ENCODE data around the gene MON1A. TPM values are rescaled to one million over a fixed set of nuclear protein-coding genes. Genes with fewer than 3 reads are reported as not detected.

MON1A gene
- total and polyA plus RNA-seq, 10 of the 15 experiments (the other 5 are each of a cell fraction or from before 2014, with no cell fraction given): 1.3 to 10.5 (median 7.7) TPM

GRCh38 chr3:49883998-49884397, 45.6 kb downstream of the MON1A start:
- TF ChIP-seq SUPT20H (IDR thresholded peaks at IDR 0.05; ENCODE audit: borderline replicate concordance, control insufficient read depth, low read depth, low read length): no peak
- TF ChIP-seq EED (IDR thresholded peaks at IDR 0.05; ENCODE audit: low read depth): no peak
- TF ChIP-seq NBN (IDR thresholded peaks at IDR 0.05): no peak
- no peak for TF ChIP-seq NR2C1 (IDR thresholded peaks at IDR 0.05)
- TF ChIP-seq, protein P1, sequence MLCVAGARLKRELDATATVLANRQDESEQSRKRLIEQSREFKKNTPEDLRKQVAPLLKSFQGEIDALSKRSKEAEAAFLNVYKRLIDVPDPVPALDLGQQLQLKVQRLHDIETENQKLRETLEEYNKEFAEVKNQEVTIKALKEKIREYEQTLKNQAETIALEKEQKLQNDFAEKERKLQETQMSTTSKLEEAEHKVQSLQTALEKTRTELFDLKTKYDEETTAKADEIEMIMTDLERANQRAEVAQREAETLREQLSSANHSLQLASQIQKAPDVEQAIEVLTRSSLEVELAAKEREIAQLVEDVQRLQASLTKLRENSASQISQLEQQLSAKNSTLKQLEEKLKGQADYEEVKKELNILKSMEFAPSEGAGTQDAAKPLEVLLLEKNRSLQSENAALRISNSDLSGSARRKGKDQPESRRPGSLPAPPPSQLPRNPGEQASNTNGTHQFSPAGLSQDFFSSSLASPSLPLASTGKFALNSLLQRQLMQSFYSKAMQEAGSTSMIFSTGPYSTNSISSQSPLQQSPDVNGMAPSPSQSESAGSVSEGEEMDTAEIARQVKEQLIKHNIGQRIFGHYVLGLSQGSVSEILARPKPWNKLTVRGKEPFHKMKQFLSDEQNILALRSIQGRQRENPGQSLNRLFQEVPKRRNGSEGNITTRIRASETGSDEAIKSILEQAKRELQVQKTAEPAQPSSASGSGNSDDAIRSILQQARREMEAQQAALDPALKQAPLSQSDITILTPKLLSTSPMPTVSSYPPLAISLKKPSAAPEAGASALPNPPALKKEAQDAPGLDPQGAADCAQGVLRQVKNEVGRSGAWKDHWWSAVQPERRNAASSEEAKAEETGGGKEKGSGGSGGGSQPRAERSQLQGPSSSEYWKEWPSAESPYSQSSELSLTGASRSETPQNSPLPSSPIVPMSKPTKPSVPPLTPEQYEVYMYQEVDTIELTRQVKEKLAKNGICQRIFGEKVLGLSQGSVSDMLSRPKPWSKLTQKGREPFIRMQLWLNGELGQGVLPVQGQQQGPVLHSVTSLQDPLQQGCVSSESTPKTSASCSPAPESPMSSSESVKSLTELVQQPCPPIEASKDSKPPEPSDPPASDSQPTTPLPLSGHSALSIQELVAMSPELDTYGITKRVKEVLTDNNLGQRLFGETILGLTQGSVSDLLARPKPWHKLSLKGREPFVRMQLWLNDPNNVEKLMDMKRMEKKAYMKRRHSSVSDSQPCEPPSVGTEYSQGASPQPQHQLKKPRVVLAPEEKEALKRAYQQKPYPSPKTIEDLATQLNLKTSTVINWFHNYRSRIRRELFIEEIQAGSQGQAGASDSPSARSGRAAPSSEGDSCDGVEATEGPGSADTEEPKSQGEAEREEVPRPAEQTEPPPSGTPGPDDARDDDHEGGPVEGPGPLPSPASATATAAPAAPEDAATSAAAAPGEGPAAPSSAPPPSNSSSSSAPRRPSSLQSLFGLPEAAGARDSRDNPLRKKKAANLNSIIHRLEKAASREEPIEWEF (IDR thresholded peaks at IDR 0.05; ENCODE audit: insufficient replicate concordance, low read depth, low read length): no peak
- no peak for TF ChIP-seq EZH2 (IDR thresholded peaks at IDR 0.05; ENCODE audit: borderline replicate concordance, control insufficient read depth, low read depth, low read length)
- no peak for TF ChIP-seq SMARCA5 (IDR thresholded peaks at IDR 0.05)
- TF ChIP-seq TBL1XR1 (IDR thresholded peaks at IDR 0.05; ENCODE audit: low read depth, low read length): no peak
- no peak for TF ChIP-seq TCF12 (IDR thresholded peaks at IDR 0.05; ENCODE audit: low read depth, low read length)
- TF ChIP-seq MYB (IDR thresholded peaks at IDR 0.05; ENCODE audit: borderline replicate concordance, low read depth, low read length): no peak
- TF ChIP-seq, protein P2, sequence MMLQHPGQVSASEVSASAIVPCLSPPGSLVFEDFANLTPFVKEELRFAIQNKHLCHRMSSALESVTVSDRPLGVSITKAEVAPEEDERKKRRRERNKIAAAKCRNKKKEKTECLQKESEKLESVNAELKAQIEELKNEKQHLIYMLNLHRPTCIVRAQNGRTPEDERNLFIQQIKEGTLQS (IDR thresholded peaks at IDR 0.05; ENCODE audit: borderline replicate concordance, extremely low read depth, low read depth, low read length): no peak
- no peak for TF ChIP-seq CHD4 (IDR thresholded peaks at IDR 0.05)
- TF ChIP-seq RAD51 (IDR thresholded peaks at IDR 0.05): no peak
- no peak for TF ChIP-seq YY1 (IDR thresholded peaks at IDR 0.05; ENCODE audit: low read depth, low read length)
- no peak for TF ChIP-seq SMAD5 (IDR thresholded peaks at IDR 0.05; ENCODE audit: low read depth)
- TF ChIP-seq SREBF1 (IDR thresholded peaks at IDR 0.05; ENCODE audit: low read length): no peak
- 41% methylated on average over 4 of the region's 4 CpGs for WGBS (ENCODE audit: insufficient coverage, insufficient replicate concordance, low lambda C conversion rate, missing lambda C conversion rate)
- H3K9me3 ChIP-seq (replicated peaks; ENCODE audit: control insufficient read depth, insufficient read depth, low read length): no peaks in the 10 kb centered on the region
- RAD21 ChIA-PET (ENCODE audit: unreplicated experiment): no interaction called here
- no peaks in the 10 kb centered on the region for H3K36me3 ChIP-seq (ENCODE audit: control insufficient read depth in 2 of 2, insufficient read depth in 2 of 2, low read length in 1 of 2)
- in situ Hi-C loops (cut with MboI): no loop called here
- POLR2A ChIA-PET: no interaction called here
- DNase-seq (ENCODE audit: low read depth, low spot score): no peak
- BruUV-seq (replicated peaks): no TSS peak
- H3K4me2 ChIP-seq (ENCODE audit: control insufficient read depth, insufficient read depth): no peak overlapping the region
- no peaks in the 10 kb centered on the region for H3K4me1 ChIP-seq (ENCODE audit: control insufficient read depth, insufficient read depth, low read length)
- no peak overlapping the region for H2AFZ ChIP-seq (ENCODE audit: control insufficient read depth, low read depth, low read length)
- peaks cover 0 to 2% of the 10 kb centered on the region in 2 experiments; a peak in 2 of 4 replicates for H3K27me3 ChIP-seq (replicated peaks in 1 of 2; ENCODE audit: control insufficient read depth in 2 of 2, insufficient read depth in 2 of 2, low read length in 1 of 2)
- SMC1A ChIA-PET (ENCODE audit: uncharacterized antibody, unreplicated experiment): no interaction called here
- intact Hi-C loops (cut with micrococcal nuclease; ENCODE audit: unreplicated experiment): no loop called here
- CTCF ChIA-PET: interaction anchor here (1.3 to 1.4 kb wide), 2 partner anchors 13 to 16 kb away, joined by 3 read pairs; no protein-coding TSS in a partner anchor
- no peak overlapping the region for H3K9ac ChIP-seq (ENCODE audit: control insufficient read depth, insufficient read depth, low read length)
- H4K20me1 ChIP-seq (ENCODE audit: control insufficient read depth, insufficient read depth): no peaks in the 10 kb centered on the region
- no peaks in the 10 kb centered on the region for H3K79me2 ChIP-seq (ENCODE audit: control insufficient read depth, insufficient read depth, low read length)
- no peak for ATAC-seq
- no peak overlapping the region for H3K4me3 ChIP-seq
- no peak overlapping the region for H3K27ac ChIP-seq (ENCODE audit: control insufficient read depth, insufficient read depth)
- no peak for FAIRE-seq
